Hematopoietic multipotent progenitor cell treated with erythropoietin and hydrocortisone succinate and interleukin-3 and kit ligand, for 15 days (in vitro differentiated cells): ENCODE measurements around the gene MANSC1.

Experiments
- DNase-seq: peaks from one replicate; pipeline ENCODE4 v3.0.0-alpha.2; 2015; ENCODE audit warnings: low spot score

The MANSC1 gene

DNA sequence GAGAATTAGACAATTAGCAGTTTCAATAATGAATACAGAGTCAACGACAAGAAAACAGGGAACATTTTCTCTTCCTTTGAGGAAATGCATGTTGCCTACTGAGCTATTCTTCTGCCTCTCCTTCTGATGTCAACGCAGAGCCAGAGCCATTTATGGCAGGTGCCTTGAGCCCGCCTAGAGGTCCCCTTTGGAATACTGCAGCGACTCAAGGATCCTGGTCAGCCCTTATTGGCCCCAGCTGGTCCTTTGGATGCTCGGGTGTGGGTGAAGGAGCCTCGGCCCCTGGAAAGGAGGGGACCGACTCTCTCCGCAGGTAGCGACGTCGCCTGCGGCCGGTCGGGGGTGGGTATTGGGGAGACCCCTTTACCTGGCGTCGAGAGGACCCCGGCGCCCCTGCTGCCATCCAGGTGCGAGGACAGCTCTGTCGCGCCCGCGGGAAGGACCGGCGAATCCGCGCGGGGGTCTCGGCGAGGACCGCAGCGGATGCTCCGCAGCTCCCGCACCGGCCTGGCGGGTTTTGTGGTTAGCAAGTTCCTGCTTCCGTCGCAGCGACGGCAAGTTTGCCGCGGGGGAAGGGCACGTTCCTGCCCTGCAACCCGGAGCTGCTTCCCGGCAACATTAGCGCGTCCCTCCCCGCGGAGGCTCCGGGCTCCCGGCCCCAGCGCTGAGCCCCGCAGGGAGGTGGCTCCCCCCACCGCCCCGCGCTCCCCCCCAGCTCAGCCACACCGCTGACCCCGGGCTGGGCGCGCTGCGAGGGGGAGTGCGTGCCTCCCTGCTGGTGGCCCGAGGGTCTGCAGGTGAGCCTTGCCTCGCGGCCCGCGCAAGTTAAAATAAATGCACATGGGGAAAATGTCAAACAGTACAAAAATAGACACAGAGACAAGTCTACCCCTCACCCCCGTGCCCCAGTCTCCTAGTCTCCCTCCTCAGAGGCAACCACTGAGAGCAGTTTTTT is at the start of gene MANSC1:
MANSC1 (minus strand) TSS at position 532 of the 955 bp plus-strand sequence. CDS start 6,928 bp downstream, outside the sequence.
- peak; percentile 52 for DNase-seq

DNA sequence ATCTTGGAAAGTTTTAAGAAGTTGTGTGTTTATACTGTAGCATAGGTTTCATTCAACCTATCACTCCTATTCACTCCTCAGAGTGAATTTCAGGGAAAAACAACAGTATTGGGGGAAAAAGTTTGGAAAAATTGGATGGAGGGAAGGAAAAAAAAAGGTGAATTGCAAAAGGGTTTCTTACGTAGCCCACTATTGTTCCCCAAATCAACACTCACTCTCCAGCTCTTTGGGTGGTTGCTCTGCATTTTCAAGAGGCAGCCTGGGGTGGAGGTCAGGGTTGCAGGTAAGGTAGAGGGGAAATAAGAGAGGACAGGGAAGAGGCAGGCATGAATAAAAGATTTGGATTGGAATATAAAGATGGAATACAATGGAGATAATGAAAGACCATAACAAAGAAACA is 49.1 kb upstream of the MANSC1 start:
- no peak for DNase-seq

DNA sequence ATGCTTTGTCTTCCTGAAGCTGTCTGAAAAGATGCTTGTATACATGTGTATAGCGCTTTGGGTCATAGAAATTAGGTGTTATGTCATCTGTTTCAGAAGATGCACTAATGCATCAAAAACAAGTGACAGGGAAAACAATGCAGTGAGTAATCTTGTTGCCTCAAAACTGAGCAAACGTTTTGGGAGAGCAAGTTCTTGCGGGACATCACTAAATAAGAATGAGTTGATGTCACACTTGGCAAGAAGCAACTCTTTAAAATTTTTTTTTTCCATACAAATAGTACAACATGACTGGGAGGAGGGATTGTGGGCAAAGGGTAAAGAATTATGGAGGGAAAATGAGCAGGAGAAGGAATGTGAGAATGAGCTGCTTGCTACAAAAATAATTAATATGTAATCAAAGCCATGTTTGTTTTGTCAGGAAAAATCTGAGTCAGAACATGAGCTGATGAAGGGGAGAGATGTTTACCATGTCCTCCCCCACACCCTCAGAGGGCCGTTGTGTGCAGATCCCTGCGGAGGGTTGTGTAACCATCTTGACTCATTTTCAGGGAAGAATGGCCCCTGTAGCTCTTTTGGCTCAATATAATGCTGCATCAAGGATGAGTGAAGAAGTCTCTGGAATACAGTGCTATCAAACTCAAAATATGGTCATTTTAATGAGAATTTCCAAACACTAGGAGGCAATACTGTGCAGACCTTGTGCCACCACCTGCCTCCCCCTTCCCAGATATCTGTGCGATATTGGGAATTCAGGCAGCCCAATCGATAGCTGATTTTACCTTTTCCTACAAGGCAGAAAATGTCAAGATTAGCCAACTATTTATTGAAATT is 48.2 kb upstream of the MANSC1 start:
- no peak for DNase-seq

DNA sequence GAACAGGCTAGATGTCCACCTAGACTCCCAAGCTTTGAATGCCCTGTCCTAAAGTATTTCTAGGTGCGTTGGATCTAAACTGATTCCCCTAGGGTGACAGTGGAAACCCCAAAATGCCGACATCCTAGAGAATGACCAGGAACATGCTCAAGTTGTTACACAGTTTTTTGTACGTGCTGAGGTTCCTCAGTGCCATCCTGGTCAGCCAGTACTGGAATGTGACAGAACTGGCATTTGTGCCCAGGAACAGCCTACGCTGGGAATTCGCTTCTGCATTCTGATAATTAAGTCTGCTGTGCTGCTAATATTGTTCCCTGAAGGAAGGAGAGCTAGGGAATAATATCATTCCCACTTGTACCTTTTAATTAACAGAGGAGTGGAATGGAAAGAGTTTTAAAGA is 47.1 kb upstream of the MANSC1 start:
- DNase-seq: no peak

- DNase-seq: no peak
Measured at GRCh38 chr12:12396694-12397093, 46.7 kb upstream of the MANSC1 start.

DNA sequence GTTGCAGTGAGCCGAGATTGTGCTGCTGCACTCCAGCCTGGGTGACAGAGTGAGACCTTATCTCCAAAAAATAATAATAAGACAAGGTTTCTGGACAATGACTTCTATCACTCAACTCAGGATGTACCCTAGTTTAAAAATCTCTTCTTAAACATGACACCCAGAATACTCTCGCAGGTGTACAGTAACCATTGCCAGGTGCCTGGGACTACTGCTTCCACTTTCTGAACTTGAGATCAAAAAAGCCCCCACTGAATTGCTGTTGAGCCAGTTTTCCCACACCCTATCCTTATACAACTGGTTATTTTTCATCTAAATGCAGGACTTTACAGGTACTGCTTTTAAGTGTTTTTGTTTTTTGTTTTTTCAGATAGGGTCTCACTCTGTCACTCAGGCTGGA is 43.1 kb upstream of the MANSC1 start:
- no peak for DNase-seq

- DNase-seq: peak; percentile 36
Measured at GRCh38 chr12:12392413-12392812, 42.4 kb upstream of the MANSC1 start.

- no peak for DNase-seq
Measured at GRCh38 chr12:12387501-12387900, 37.5 kb upstream of the MANSC1 start.

- DNase-seq: no peak
Measured at GRCh38 chr12:12384571-12385340, 34.7 kb upstream of the MANSC1 start.

DNA sequence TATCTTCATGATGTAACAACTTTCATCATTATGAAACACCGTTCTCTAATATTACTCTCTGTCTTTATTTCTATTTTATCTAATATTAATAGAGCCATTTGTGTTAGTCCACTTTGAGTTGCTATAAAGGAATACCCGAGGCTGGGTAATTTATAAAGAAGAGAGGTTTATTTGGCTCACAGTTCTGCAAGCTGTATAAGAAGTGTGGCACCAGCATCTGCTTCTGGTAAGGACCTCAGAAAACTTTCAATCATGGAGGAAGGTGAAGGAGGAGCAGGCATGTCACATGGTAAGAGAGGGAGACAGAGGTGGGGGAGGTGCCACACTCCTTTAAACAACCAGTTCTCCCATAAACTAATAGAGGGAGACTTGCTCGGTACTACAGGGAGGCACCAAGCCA is 31.9 kb upstream of the MANSC1 start:
- DNase-seq: no peak

DNA sequence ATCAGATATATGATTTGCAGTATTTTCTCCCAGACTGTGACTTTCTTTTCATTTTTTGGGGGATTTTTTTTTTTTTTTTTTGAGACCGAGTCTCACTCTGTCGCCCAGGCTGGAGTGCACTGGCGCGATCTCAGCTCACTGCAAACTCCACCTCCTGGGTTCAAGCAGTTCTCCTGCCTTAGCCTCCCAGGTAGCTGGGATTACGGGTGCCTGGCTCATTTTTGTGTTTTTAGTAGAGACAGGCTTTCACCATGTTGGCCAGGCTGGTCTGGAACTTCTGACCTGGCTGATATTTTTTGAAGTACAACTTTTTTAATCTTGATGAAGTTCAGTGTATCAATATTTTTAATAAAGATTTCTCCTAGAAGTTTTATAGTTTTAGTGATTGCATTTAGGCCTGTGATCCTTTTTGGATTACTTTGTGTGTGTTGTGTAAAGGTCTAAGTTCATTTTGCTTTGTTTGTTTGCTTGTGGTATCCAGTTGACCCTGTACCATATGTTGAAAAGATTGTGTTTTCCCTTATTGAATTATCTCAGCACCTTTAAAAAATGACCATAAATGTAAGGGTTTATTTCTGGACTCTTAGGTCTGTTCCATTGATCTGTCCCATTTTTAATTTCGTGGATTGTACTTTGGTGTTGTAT is 31.0 kb upstream of the MANSC1 start:
- DNase-seq: no peak

GRCh38 chr12:12379831-12380730 is 30.0 kb upstream of the MANSC1 start:
- DNase-seq: no peak

DNA sequence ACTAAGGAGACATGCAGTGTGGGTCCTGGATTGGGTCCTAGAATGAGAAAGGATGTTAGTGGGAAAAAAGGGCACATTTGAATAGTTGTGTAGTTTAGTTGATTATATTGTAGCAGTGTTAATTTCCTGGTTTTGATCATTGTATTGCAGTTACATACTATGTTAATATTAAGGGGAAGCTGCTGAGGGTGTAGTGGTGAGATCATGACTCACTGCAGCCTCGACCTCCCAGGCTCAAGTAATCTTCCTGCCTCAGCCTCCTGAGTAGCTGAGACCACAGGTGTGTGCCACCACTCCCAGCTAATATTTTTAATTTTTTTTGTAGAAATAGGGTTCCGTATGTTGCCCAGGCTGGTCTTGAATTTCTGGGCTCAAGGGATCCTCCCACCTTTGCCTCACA is 28.6 kb upstream of the MANSC1 start:
- no peak for DNase-seq

- DNase-seq: peak; percentile 85
Measured at GRCh38 chr12:12376646-12377448, 26.8 kb upstream of the MANSC1 start.

DNA sequence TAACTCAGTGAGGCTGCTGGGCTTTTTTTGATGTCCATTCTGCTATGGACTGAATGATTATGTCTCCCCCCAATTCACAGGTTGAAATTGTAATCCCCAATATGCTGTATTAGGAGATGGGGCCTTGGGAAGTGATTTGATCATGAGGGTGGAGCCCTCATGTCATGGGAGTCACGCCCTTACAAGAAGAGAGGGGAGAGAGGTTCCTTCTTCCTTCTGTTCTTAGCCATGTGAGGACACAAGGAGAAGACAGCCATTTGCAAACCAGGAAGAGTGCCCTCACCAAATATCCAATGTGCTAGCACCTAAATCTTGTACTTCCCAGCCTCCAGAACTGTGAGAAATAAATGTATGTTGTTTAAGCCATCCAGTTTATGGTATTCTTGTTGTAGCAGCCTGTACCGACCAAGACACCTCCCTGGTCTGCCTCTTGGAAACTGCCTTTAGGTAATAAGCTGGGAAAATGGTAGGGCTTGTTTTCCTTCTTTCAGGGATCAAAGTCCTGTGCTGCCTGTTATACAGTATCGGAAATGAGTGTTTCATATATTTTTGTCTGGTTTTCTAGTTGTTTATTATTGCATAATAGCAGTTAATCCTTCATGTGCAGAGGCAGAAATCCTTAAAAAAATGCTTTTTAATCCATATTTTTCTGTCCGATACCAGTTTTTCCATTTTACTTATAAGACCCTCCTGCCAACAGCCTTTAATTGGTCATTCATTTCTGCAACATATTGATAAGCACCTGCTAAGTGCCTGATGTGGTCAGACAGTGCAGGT is 23.1 kb upstream of the MANSC1 start:
- no peak for DNase-seq

DNA sequence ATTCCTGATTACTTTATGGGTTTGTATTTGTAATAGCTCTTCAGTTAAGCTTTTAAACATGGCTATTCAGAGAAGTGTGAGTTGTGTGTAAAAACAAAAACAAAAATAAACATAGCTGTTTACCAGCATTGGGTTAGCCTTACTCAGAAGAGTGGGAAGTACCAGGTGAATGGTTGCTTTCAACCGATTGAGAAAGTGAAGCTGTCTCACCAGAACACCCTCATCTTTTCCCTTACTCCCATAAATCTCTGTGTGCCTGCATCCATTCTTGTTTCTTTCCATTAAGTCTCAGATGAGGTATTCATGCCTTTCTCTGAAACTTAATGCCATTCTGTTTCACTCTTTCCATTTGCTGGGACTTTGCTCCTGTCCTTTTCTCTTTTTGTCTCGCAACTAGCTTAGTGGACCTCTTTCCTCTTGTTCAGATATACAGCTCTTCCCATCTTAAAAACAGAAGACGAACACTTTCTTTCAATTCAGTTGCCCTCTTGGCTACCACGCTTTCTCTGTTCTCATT is 17.5 kb upstream of the MANSC1 start:
- DNase-seq: no peak

DNA sequence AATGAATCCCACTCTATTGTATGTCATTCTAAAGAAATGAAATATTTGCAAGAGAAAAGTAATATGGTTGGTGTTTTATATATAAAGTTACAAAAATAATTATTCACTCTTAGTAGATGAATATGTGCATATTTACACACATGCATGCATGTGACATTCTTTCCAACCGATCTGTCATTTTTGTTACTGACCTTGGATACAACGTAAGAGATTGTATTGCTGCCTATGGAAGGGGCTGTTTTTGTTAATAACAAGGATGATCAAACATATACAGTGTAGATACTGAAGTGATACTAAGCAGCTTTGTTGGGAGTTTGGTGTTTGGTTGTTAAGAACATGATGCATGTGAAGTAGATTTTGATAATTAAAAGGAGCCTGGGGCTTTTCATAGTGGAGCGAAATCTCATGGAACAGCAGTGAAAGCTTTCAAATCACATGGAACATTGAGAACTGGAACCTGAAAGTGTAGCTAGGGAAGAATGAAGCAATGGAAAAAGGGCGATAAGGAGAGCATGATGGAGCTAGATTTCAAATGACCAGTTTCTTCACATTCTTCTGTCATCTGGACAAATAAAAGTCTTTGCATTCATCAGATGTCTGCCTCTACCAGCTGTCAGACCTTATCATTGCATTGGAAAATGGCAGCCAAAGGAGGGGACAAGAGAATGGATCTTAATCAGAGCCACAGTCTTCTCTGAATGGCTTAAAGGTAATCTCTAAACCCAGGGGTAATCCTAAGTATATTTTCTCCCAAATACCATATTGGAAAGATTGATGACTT is 16.8 kb upstream of the MANSC1 start:
- no peak for DNase-seq

- no peak for DNase-seq
Measured at GRCh38 chr12:12365931-12366431, 15.9 kb upstream of the MANSC1 start.
